ENCODE results near the gene CSF1. TPM values are rescaled to one million over a fixed set of nuclear protein-coding genes. Genes with fewer than 3 reads are reported as not detected.
A peak's percentile ranks its signal among the peaks of the same experiment; 100 is the strongest.

CSF1 gene
- total and polyA plus RNA-seq, 2 experiments from 2014 or later = 1.4 to 3.5 TPM

DNA sequence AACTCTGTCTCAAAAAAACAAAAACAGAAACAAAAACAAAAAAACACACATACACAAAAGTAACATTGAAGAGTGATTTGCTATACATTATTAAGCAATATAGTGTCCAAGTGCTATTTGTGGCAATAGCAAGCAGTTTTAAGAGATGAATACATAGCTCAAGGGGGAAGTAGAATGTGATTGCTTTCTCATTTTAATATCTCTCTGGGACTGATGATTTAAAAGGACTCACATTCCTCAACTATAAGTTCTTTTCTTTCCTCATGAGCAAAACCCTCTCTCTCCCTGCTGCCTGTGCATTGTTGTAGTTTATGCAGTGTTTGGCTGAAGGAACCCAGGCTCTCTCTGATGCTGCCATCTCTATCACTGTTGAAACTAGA lies 47.0 kb upstream of the CSF1 start (continued):
- no peak for TF ChIP-seq NANOG (IDR thresholded peaks at IDR 0.05; ENCODE audit: borderline replicate concordance)

- no peak overlapping the region for H2AFZ ChIP-seq
- DNase-seq (ENCODE audit: low spot score) (peak; percentile 33), ATAC-seq (no peak)
- Mint-ChIP-seq H3K4me1 (peaks cover 19% of the 10 kb centered on the region), H3K27me3 (ENCODE audit: insufficient read depth, low read depth, poor library complexity) (peaks cover 3% of the 10 kb centered on the region), H3K9me3 (peaks cover 28% of the 10 kb centered on the region; the same call in 2 of the 3 replicates), H3K27ac (no peak overlapping the region), H3K36me3 (ENCODE audit: low read depth) (peaks cover 11% of the 10 kb centered on the region; the same call in 2 of the 3 replicates), H3K4me3 (no peak overlapping the region)
- no peak overlapping the region for H3K4me2 ChIP-seq
- no peaks in the 10 kb centered on the region for H3K27me3 ChIP-seq (ENCODE audit: insufficient read depth)
- H3K4me1 ChIP-seq (ENCODE audit: insufficient read depth) = peaks cover 19% of the 10 kb centered on the region
- peaks cover 5% of the 10 kb centered on the region; the same call in 1 of the 2 replicates for H3K36me3 ChIP-seq (ENCODE audit: insufficient read depth)
- no peaks in the 10 kb centered on the region for H3F3A ChIP-seq (replicated peaks; ENCODE audit: low read depth)
- no peaks in the 10 kb centered on the region for H3K9me2 ChIP-seq (ENCODE audit: insufficient read depth)
- H3K79me2 ChIP-seq (replicated peaks; ENCODE audit: insufficient read depth) = no peaks in the 10 kb centered on the region
- H3K4me3 ChIP-seq = no peak overlapping the region
- H3K27ac ChIP-seq (ENCODE audit: low read depth) = peak overlapping the region; percentile 53; the same call in 1 of the 2 replicates
- no peaks in the 10 kb centered on the region for H4K20me1 ChIP-seq (replicated peaks; ENCODE audit: insufficient read depth)
- TF ChIP-seq CREB1 (CRISPR knock-in tag; IDR thresholded peaks at IDR 0.05; ENCODE audit: low read depth) (no peak), JUNB (IDR thresholded peaks at IDR 0.05; ENCODE audit: unreplicated experiment) (no peak), EZH2 (IDR thresholded peaks at IDR 0.05; ENCODE audit: low read depth, unreplicated experiment) (no peak), NANOG (IDR thresholded peaks at IDR 0.05; ENCODE audit: borderline replicate concordance) (no peak), STAT1 (IDR thresholded peaks at IDR 0.05; ENCODE audit: unreplicated experiment) (no peak), ZNF331 (CRISPR knock-in tag; IDR thresholded peaks at IDR 0.05; ENCODE audit: low read depth) (no peak), EZH2phosphoT487 (IDR thresholded peaks at IDR 0.05; ENCODE audit: unreplicated experiment) (no peak), POLR2AphosphoS5 (IDR thresholded peaks at IDR 0.05; ENCODE audit: low read depth) (no peak), ZNF114 (CRISPR knock-in tag; IDR thresholded peaks at IDR 0.05) (no peak), ETS1 (IDR thresholded peaks at IDR 0.05) (no peak)
- TF ChIP-seq, protein P1, sequence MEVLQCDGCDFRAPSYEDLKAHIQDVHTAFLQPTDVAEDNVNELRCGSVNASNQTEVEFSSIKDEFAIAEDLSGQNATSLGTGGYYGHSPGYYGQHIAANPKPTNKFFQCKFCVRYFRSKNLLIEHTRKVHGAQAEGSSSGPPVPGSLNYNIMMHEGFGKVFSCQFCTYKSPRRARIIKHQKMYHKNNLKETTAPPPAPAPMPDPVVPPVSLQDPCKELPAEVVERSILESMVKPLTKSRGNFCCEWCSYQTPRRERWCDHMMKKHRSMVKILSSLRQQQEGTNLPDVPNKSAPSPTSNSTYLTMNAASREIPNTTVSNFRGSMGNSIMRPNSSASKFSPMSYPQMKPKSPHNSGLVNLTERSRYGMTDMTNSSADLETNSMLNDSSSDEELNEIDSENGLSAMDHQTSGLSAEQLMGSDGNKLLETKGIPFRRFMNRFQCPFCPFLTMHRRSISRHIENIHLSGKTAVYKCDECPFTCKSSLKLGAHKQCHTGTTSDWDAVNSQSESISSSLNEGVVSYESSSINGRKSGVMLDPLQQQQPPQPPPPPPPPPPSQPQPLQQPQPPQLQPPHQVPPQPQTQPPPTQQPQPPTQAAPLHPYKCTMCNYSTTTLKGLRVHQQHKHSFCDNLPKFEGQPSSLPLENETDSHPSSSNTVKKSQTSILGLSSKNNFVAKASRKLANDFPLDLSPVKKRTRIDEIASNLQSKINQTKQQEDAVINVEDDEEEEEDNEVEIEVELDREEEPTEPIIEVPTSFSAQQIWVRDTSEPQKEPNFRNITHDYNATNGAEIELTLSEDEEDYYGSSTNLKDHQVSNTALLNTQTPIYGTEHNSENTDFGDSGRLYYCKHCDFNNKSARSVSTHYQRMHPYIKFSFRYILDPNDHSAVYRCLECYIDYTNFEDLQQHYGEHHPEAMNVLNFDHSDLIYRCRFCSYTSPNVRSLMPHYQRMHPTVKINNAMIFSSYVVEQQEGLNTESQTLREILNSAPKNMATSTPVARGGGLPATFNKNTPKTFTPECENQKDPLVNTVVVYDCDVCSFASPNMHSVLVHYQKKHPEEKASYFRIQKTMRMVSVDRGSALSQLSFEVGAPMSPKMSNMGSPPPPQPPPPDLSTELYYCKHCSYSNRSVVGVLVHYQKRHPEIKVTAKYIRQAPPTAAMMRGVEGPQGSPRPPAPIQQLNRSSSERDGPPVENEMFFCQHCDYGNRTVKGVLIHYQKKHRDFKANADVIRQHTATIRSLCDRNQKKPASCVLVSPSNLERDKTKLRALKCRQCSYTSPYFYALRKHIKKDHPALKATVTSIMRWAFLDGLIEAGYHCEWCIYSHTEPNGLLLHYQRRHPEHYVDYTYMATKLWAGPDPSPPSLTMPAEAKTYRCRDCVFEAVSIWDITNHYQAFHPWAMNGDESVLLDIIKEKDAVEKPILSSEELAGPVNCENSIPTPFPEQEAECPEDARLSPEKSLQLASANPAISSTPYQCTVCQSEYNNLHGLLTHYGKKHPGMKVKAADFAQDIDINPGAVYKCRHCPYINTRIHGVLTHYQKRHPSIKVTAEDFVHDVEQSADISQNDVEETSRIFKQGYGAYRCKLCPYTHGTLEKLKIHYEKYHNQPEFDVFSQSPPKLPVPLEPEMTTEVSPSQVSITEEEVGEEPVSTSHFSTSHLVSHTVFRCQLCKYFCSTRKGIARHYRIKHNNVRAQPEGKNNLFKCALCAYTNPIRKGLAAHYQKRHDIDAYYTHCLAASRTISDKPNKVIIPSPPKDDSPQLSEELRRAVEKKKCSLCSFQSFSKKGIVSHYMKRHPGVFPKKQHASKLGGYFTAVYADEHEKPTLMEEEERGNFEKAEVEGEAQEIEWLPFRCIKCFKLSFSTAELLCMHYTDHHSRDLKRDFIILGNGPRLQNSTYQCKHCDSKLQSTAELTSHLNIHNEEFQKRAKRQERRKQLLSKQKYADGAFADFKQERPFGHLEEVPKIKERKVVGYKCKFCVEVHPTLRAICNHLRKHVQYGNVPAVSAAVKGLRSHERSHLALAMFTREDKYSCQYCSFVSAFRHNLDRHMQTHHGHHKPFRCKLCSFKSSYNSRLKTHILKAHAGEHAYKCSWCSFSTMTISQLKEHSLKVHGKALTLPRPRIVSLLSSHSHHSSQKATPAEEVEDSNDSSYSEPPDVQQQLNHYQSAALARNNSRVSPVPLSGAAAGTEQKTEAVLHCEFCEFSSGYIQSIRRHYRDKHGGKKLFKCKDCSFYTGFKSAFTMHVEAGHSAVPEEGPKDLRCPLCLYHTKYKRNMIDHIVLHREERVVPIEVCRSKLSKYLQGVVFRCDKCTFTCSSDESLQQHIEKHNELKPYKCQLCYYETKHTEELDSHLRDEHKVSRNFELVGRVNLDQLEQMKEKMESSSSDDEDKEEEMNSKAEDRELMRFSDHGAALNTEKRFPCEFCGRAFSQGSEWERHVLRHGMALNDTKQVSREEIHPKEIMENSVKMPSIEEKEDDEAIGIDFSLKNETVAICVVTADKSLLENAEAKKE (CRISPR knock-in tag; IDR thresholded peaks at IDR 0.05) = no peak
- TF ChIP-seq, protein P2, sequence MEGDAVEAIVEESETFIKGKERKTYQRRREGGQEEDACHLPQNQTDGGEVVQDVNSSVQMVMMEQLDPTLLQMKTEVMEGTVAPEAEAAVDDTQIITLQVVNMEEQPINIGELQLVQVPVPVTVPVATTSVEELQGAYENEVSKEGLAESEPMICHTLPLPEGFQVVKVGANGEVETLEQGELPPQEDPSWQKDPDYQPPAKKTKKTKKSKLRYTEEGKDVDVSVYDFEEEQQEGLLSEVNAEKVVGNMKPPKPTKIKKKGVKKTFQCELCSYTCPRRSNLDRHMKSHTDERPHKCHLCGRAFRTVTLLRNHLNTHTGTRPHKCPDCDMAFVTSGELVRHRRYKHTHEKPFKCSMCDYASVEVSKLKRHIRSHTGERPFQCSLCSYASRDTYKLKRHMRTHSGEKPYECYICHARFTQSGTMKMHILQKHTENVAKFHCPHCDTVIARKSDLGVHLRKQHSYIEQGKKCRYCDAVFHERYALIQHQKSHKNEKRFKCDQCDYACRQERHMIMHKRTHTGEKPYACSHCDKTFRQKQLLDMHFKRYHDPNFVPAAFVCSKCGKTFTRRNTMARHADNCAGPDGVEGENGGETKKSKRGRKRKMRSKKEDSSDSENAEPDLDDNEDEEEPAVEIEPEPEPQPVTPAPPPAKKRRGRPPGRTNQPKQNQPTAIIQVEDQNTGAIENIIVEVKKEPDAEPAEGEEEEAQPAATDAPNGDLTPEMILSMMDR (conservative IDR thresholded peaks at IDR 0.05; ENCODE audit: low read depth in 2 of 2) = no peak
These were observed 46.4 kb upstream of the CSF1 start for GRCh38 chr1:109864047-109864822.

Data from GM23338 (cell line).